SIG-M5 (cell line): ENCODE data around the gene LATS2.
"Not testable (repeated sequence)": the region's sequence is repeated elsewhere in the genome, so short reads cannot be mapped to it uniquely, and the experiment has no call there.

Source experiments
- DNase-seq: peaks from one replicate; lab custom pipeline; 2025; lab: John Stamatoyannopoulos, UW

Gene LATS2

GRCh38 chr13:20960663-20961309 lies 100.6 kb downstream of the LATS2 start:
- no peak for DNase-seq

DNA sequence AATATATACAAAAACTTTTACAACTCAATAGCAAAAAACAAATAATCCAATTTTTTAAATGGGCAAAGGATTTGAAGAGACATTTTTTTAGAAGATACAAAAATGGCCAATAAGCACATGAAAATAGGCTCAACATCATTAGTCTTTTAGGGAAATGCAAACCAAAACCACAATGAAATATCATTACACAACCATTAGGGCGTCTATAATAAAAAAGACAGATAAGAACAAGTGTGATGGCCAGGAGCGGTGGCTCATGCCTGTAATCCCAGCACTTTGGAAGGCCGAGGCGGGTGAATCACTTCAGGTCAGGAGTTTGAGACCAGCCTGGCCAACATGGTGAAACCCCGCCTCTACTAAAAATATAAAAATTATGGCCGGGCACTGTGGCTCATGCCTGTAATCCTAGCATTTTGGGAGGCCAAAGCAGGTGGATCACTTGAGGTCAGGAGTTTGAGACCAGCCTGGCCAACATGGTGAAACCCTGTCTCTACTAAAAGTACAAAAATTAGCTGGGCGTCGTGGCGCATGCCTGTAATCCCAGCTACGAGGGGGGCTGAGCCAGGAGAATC lies 104.3 kb downstream of the LATS2 start:
- DNase-seq = not testable (repeated sequence)

DNA sequence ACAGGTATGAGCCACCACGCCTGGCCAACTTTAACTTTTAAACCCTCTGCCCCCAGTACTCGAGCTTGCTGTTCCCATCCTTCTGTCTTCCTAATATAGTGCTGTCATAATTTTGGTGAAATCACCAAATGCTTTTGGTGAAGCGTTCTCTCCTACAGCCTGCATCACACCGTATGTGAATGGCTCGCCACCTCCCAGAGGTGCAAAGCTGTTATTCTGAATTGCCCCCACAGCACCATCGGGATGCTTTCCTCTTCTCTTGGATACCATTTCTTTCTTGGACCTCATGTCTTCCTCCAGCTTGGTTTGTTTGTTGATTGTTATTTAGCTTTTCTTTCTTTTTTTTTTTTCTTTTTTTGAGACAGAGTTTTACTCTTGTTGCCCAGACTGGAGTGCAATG lies 105.9 kb downstream of the LATS2 start:
- DNase-seq = no peak

GRCh38 chr13:20953245-20953931 lies 108.0 kb downstream of the LATS2 start:
- DNase-seq = no peak

- no peak for DNase-seq
Observed at GRCh38 chr13:20952838-20953237, 108.5 kb downstream of the LATS2 start.

DNA sequence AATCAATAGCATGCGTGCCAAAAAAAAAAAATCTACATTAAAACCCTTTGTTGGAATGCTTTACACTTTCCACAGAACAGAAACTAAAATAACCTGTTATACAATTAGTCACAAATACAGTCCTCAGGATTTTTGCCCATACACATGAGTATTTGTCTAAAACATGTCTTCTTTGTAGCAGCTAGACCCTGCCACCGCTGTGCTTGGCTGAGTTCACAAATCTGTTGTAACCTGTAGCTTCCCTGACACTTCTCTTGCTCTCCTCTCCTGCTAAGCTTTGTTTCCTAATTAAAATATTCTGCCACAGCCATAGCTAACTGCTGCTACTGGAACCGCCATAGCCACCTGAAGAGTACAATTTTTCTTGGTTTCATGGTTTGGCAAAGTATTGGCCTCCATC lies 113.4 kb downstream of the LATS2 start:
- not testable (repeated sequence) for DNase-seq

- no peak for DNase-seq
Observed at GRCh38 chr13:20945952-20946383, 115.4 kb downstream of the LATS2 start.

GRCh38 chr13:20942938-20943559 lies 118.3 kb downstream of the LATS2 start:
- no peak for DNase-seq

- not testable (repeated sequence) for DNase-seq
Observed at GRCh38 chr13:20940511-20940910, 120.9 kb downstream of the LATS2 start.

GRCh38 chr13:20940083-20940482 lies 121.3 kb downstream of the LATS2 start:
- DNase-seq = no peak

DNA sequence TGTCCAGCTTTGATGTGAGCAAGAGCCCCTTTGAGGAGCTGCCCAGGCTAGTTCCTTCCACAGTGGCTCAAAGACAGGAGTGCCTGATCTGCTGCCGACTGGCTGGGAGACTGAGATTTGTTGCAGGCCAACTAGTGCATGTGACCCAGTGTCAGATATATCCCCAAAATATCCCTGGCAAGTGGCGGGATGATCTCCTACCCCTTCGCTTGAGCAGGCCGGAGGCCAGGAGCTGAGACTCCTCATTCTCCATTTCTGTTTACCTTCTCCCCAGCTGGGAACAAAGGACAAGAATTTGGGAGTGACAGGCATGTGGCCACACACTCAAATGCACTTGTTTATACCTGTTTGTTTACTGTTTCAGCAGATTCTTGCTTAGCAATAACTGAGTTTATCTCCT lies 121.7 kb downstream of the LATS2 start:
- DNase-seq = no peak

DNA sequence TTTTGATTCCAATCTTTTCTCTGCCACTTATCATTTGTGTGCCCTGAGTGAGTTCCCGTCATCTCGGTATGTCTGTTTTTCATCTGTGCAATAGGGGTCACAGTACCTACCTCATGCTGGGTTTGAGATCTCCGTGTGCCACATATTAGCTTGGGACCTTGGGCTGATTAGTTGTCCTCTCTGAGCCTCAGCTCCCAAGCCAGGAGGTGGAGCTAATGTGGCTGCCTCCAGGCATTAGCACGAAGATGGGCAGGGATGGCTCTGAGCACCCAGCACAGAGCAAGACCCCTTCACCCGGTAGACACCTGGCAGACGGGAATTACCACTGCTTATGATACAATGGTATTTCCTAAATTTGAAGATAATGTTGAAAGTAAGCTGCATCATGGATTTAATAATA lies 123.1 kb downstream of the LATS2 start:
- no peak for DNase-seq

DNA sequence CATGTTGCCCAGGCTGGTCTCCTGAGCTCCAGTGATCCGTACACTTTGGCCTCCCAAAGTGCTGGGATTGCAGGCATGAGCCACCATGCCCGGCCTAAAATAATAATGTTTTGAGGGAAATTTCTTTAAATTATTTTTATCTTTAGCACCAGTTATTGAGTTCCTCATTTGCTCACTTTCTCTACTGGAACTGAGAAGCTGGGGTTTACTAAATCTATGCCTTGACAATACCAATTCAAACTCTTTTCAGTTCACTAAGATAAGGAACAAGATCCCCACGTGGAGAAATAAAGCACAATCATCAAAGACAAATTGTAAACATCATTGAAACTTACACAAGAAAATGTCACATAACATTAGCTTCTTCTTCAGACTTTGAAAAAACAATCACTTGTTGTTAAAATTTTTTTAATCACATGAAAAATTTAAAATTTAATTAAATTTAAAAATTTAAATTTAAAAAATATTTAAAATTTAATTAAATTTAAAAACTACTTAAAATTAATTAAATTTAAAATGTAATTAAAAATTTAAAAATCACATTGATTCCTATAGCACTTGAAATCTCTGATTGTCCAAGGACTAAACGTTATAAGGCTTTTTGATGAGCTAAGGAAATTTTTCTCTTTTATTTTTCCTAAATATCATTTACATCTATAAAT lies 133.7 kb downstream of the LATS2 start:
- DNase-seq = no peak

DNA sequence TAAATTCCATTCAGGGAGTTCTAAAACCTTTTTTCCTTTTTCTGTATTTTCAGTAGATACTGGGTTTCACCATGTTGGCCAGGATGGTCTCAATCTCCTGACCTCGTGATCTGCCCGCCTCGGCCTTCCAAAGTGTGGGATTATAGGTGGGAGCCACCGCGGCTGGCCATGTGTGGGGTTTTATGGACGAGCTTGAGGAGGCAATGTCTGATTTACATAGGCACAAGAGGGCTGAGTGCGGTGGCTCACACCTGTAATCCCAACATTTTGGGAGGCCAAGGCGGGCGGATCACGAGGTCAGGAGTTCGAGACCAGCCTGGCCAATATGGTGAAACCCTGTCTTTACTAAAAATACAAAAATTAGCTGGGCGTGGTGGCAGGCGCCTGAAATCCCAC lies 136.0 kb downstream of the LATS2 start:
- not testable (repeated sequence) for DNase-seq

GRCh38 chr13:20924758-20925394 lies 136.5 kb downstream of the LATS2 start:
- DNase-seq = no peak

- no peak for DNase-seq
Observed at GRCh38 chr13:20923272-20923671, 138.1 kb downstream of the LATS2 start.
